ENCODE data around the gene WDR46. TPM values are rescaled to one million over a fixed set of nuclear protein-coding genes. Genes with fewer than 3 reads are reported as not detected.

The WDR46 gene
- total and polyA plus RNA-seq, 7 donors: 15.3 to 51.2 (median 35.7) TPM

DNA sequence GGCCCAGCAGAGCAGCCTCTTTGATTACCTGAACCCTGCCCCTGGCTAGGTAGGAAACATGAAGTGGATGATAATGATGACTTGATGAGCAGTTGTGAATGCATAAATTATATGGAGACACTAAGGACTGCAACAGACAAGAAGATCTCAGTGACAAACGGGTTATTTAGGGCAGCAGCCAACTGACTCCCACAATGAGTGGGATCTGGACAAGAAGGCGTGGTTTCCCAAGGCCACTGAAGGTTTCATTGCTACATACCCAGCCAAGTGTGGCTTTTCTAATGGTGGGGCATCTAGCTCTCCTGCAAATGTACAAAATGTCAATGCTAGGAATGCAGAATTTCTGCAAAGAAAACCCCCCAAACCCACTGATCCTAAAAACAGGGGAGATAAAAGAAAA is 51.3 kb downstream of the WDR46 start:
- intact Hi-C loops (cut with DNase I): no loop called here
- peaks cover 0 to 30% (median 8%) of the 10 kb centered on the region in 3 donors for H3K27me3 ChIP-seq
- WGBS, 2 donors: 52 to 60% methylated on average over 2 of the region's 2 CpGs

GRCh38 chr6:33236852-33237251 is 52.2 kb downstream of the WDR46 start:
- TF ChIP-seq CTCF (IDR thresholded peaks at IDR 0.05): no peak
- TF ChIP-seq POLR2AphosphoS5 (IDR thresholded peaks at IDR 0.05): no peak
- TF ChIP-seq EP300 (IDR thresholded peaks at IDR 0.05): no peak
- no peak for TF ChIP-seq POLR2A (IDR thresholded peaks at IDR 0.05)
- Histone ChIP-seq H3K4me3 (no peak overlapping the region), H3K4me1 (no peaks in the 10 kb centered on the region), H3K36me3 (no peaks in the 10 kb centered on the region), H3K27ac (no peak overlapping the region), H3K9me3 (no peaks in the 10 kb centered on the region), H3K27me3 (peaks cover 0 to 30% (median 8%) of the 10 kb centered on the region in 3 donors)
- 86 to 96% methylated on average over 6 of the region's 6 CpGs for WGBS, 2 donors
- intact Hi-C loops (cut with DNase I): no loop called here
- no peak for DNase-seq

More for the DNA sequence above, 51.3 kb downstream of the WDR46 start:
- Histone ChIP-seq H3K27ac (no peak overlapping the region), H3K36me3 (no peaks in the 10 kb centered on the region), H3K4me3 (no peak overlapping the region), H3K9me3 (no peaks in the 10 kb centered on the region), H3K4me1 (no peaks in the 10 kb centered on the region)
- TF ChIP-seq EP300 (IDR thresholded peaks at IDR 0.05) (no peak), CTCF (IDR thresholded peaks at IDR 0.05) (no peak), POLR2A (IDR thresholded peaks at IDR 0.05) (no peak), POLR2AphosphoS5 (IDR thresholded peaks at IDR 0.05) (no peak)
- peak; percentile 13 for DNase-seq

- no peak for DNase-seq
- H3K36me3 ChIP-seq: no peaks in the 10 kb centered on the region
- no peaks in the 10 kb centered on the region for H3K4me1 ChIP-seq
- H3K9me3 ChIP-seq: no peaks in the 10 kb centered on the region
- H3K27ac ChIP-seq: no peak overlapping the region
- intact Hi-C loops (cut with DNase I): no loop called here
- TF ChIP-seq EP300 (IDR thresholded peaks at IDR 0.05) (no peak), POLR2A (IDR thresholded peaks at IDR 0.05) (no peak)
- H3K27me3 ChIP-seq: peaks cover 0 to 30% (median 8%) of the 10 kb centered on the region in 3 donors
- no peak overlapping the region for H3K4me3 ChIP-seq
These were observed 52.7 kb downstream of the WDR46 start for GRCh38 chr6:33236328-33236727.

- intact Hi-C loops (cut with DNase I): no loop called here
- Histone ChIP-seq H3K4me3 (no peak overlapping the region), H3K36me3 (no peaks in the 10 kb centered on the region), H3K9me3 (no peaks in the 10 kb centered on the region), H3K4me1 (no peaks in the 10 kb centered on the region), H3K27me3 (peaks cover 0 to 30% (median 8%) of the 10 kb centered on the region in 3 donors), H3K27ac (no peak overlapping the region)
- DNase-seq: no peak
- 31 to 34% methylated on average over 6 of the region's 6 CpGs for WGBS, 2 donors
- no peak for TF ChIP-seq EP300 (IDR thresholded peaks at IDR 0.05)
- TF ChIP-seq POLR2A (IDR thresholded peaks at IDR 0.05): no peak
- no peak for TF ChIP-seq POLR2AphosphoS5 (IDR thresholded peaks at IDR 0.05)
- TF ChIP-seq CTCF (IDR thresholded peaks at IDR 0.05): no peak
These were observed 53.8 kb downstream of the WDR46 start for GRCh38 chr6:33235221-33235634.

Other genes starting within 250 kb of the WDR46 start
- gene HLA-DPA1, start 215.6 kb downstream of the WDR46 start, total RNA-seq: 10 to 100 TPM; 29.9 to 64.3 (median 46.2) TPM
- 100 to 1,000 TPM in 2 of 3 donors, 10 to 100 TPM in 1; 49.2 to 210 (median 197) TPM for gene HLA-DPA1, start 215.6 kb downstream of the WDR46 start, polyA plus RNA-seq
- 10 to 100 TPM; 39.2 to 62.4 (median 42.0) TPM for gene HLA-DPB1, start 213.2 kb downstream of the WDR46 start, total RNA-seq
- 100 to 1,000 TPM in 2 of 3 donors, 10 to 100 TPM in 1; 90.7 to 359 (median 180) TPM for gene HLA-DPB1, start 213.2 kb downstream of the WDR46 start, polyA plus RNA-seq
- gene COL11A2, start 96.8 kb downstream of the WDR46 start, total RNA-seq: 1 to 10 TPM in 1 of 4 donors, under 1 TPM in 2, not detected in 1; 0.16 to 1.4 (median 0.41) TPM
- under 1 TPM in 1 of 3 donors, not detected in 2; 0.60 TPM for gene COL11A2, start 96.8 kb downstream of the WDR46 start, polyA plus RNA-seq
- gene RXRB, start 88.6 kb downstream of the WDR46 start, total RNA-seq: 10 to 100 TPM; 27.8 to 32.4 (median 30.4) TPM
- 10 to 100 TPM; 15.6 to 33.2 (median 16.2) TPM for gene RXRB, start 88.6 kb downstream of the WDR46 start, polyA plus RNA-seq
- 10 to 100 TPM; 48.7 to 52.1 (median 49.8) TPM for gene SLC39A7, start 88.4 kb downstream of the WDR46 start, total RNA-seq
- 100 to 1,000 TPM in 1 of 3 donors, 10 to 100 TPM in 2; 31.2 to 189 (median 31.2) TPM for gene SLC39A7, start 88.4 kb downstream of the WDR46 start, polyA plus RNA-seq
- 10 to 100 TPM in 3 of 4 donors, not detected in 1; 17.3 to 19.0 (median 18.9) TPM for gene HSD17B8, start 84.6 kb downstream of the WDR46 start, total RNA-seq
- gene HSD17B8, start 84.6 kb downstream of the WDR46 start, polyA plus RNA-seq: 10 to 100 TPM; 18.6 to 27.3 (median 21.3) TPM
- 10 to 100 TPM; 13.2 to 18.1 (median 17.1) TPM for gene RING1, start 80.7 kb downstream of the WDR46 start, total RNA-seq
- gene RING1, start 80.7 kb downstream of the WDR46 start, polyA plus RNA-seq: 10 to 100 TPM; 27.7 to 36.0 (median 32.7) TPM
- gene VPS52, start 17.4 kb downstream of the WDR46 start, total RNA-seq: 10 to 100 TPM; 26.2 to 44.6 (median 33.5) TPM
- 10 to 100 TPM; 23.4 to 51.2 (median 26.4) TPM for gene VPS52, start 17.4 kb downstream of the WDR46 start, polyA plus RNA-seq
- gene RPS18, start 17.2 kb downstream of the WDR46 start, total RNA-seq: 1,000 to 10,000 TPM; 2,427 to 4,810 (median 4,005) TPM
- gene RPS18, start 17.2 kb downstream of the WDR46 start, polyA plus RNA-seq: 1,000 to 10,000 TPM; 3,648 to 7,566 (median 5,490) TPM
- 10 to 100 TPM in 3 of 4 donors, 1 to 10 TPM in 1; 7.2 to 22.2 (median 13.3) TPM for gene B3GALT4, start 12.1 kb downstream of the WDR46 start, total RNA-seq
- gene B3GALT4, start 12.1 kb downstream of the WDR46 start, polyA plus RNA-seq: 10 to 100 TPM; 19.2 to 23.6 (median 21.7) TPM
- gene PFDN6, start 362 bp upstream of the WDR46 start, total RNA-seq: 10 to 100 TPM in 3 of 4 donors, 1 to 10 TPM in 1; 7.5 to 56.1 (median 31.8) TPM
- gene PFDN6, start 362 bp upstream of the WDR46 start, polyA plus RNA-seq: 100 to 1,000 TPM; 131 to 173 (median 144) TPM
- gene RGL2, start 9.7 kb upstream of the WDR46 start, total RNA-seq: 10 to 100 TPM; 33.2 to 48.9 (median 37.9) TPM
- gene RGL2, start 9.7 kb upstream of the WDR46 start, polyA plus RNA-seq: 10 to 100 TPM in 2 of 3 donors, 1 to 10 TPM in 1; 5.8 to 40.2 (median 18.0) TPM
- gene TAPBP, start 24.8 kb upstream of the WDR46 start, total RNA-seq: 10 to 100 TPM; 29.8 to 80.0 (median 50.5) TPM
- 100 to 1,000 TPM in 1 of 3 donors, 10 to 100 TPM in 1, 1 to 10 TPM in 1; 7.8 to 114 (median 21.3) TPM for gene TAPBP, start 24.8 kb upstream of the WDR46 start, polyA plus RNA-seq
- gene ZBTB22, start 28.5 kb upstream of the WDR46 start, total RNA-seq: 10 to 100 TPM in 3 of 4 donors, 1 to 10 TPM in 1; 9.4 to 13.2 (median 12.7) TPM
- 10 to 100 TPM; 11.3 to 19.2 (median 16.1) TPM for gene ZBTB22, start 28.5 kb upstream of the WDR46 start, polyA plus RNA-seq
- 10 to 100 TPM; 37.1 to 52.3 (median 48.3) TPM for gene DAXX, start 33.7 kb upstream of the WDR46 start, total RNA-seq
- 10 to 100 TPM; 24.7 to 49.2 (median 33.0) TPM for gene DAXX, start 33.7 kb upstream of the WDR46 start, polyA plus RNA-seq
- gene KIFC1, start 102.6 kb upstream of the WDR46 start, total RNA-seq: 1 to 10 TPM in 2 of 4 donors, under 1 TPM in 2; 0.49 to 5.5 (median 1.3) TPM
- 10 to 100 TPM in 1 of 3 donors, 1 to 10 TPM in 2; 1.2 to 23.0 (median 4.6) TPM for gene KIFC1, start 102.6 kb upstream of the WDR46 start, polyA plus RNA-seq
- 10 to 100 TPM; 57.1 to 82.3 (median 66.0) TPM for gene PHF1, start 121.8 kb upstream of the WDR46 start, total RNA-seq
- gene PHF1, start 121.8 kb upstream of the WDR46 start, polyA plus RNA-seq: 10 to 100 TPM; 22.4 to 43.2 (median 43.2) TPM
- gene CUTA, start 128.9 kb upstream of the WDR46 start, total RNA-seq: 100 to 1,000 TPM; 102 to 148 (median 120) TPM
- gene CUTA, start 128.9 kb upstream of the WDR46 start, polyA plus RNA-seq: 100 to 1,000 TPM; 110 to 193 (median 153) TPM
- 10 to 100 TPM in 1 of 4 donors, 1 to 10 TPM in 3; 6.4 to 24.6 (median 9.9) TPM for gene SYNGAP1, start 130.8 kb upstream of the WDR46 start, total RNA-seq
- gene SYNGAP1, start 130.8 kb upstream of the WDR46 start, polyA plus RNA-seq: 10 to 100 TPM in 1 of 3 donors, 1 to 10 TPM in 1, under 1 TPM in 1; 0.92 to 17.8 (median 2.4) TPM
- gene ZBTB9, start 165.3 kb upstream of the WDR46 start, total RNA-seq: 1 to 10 TPM; 1.1 to 3.6 (median 1.4) TPM
- gene ZBTB9, start 165.3 kb upstream of the WDR46 start, polyA plus RNA-seq: 1 to 10 TPM in 2 of 3 donors, under 1 TPM in 1; 0.60 to 4.2 (median 1.8) TPM

Data from sigmoid colon (tissue), 7 donors.